HepG2 (cell line): ENCODE measurements around the gene APRT.

Experiments used
- CTCF ChIP-seq: sonication (generic); formaldehyde crosslinking; IDR thresholded peaks from 2 replicates; pipeline ENCODE4 v1.5.0; 2020; ENCODE audit warnings: mild to moderate bottlenecking, missing genetic modification reagents, moderate library complexity
- DNMT3B ChIP-seq: conservative IDR thresholded peaks from 2 replicates; pipeline ENCODE4 v1.6.1; 2016; ENCODE audit warnings: missing biosample characterization, control low read depth
- HOXA3 ChIP-seq: sonication (generic); formaldehyde crosslinking; IDR thresholded peaks from 2 replicates; pipeline ENCODE4 v1.5.0; 2020; ENCODE audit warnings: missing genetic modification reagents
- RXRA ChIP-seq: sonication (generic); formaldehyde crosslinking; IDR thresholded peaks from 2 replicates; pipeline ENCODE4 v1.5.1; 2020; ENCODE audit warnings: missing genetic modification reagents
- SP1 ChIP-seq, 2 experiments: fragments of 450-650 bp in 1 of 2; sonication (generic) in 1 of 2; formaldehyde crosslinking in 1 of 2; IDR thresholded peaks; 2 replicates each; pipeline versions ENCODE4 v1.4.0 to v1.6.1; 2016 to 2020; ENCODE audit warnings: missing genetic modification reagents in 1 of 2
- TRIM22 ChIP-seq: fragments of 450-650 bp; IDR thresholded peaks from 2 replicates; pipeline ENCODE4 v1.6.1; 2017
- ZNF468 ChIP-seq: sonication (generic); formaldehyde crosslinking; IDR thresholded peaks from 2 replicates; pipeline ENCODE4 v1.8.0; 2022; ENCODE audit warnings: mild to moderate bottlenecking, moderate library complexity, missing genetic modification reagents
- ZNF770 ChIP-seq: sonication (generic); formaldehyde crosslinking; IDR thresholded peaks from 2 replicates; pipeline ENCODE4 v1.5.0; 2020; ENCODE audit warnings: mild to moderate bottlenecking, missing genetic modification reagents
- ZSCAN29 ChIP-seq: sonication (generic); formaldehyde crosslinking; conservative IDR thresholded peaks from 2 replicates; pipeline ENCODE4 v1.4.0; 2020; ENCODE audit warnings: mild to moderate bottlenecking, missing genetic modification reagents

- TF ChIP-seq ZSCAN29 (CRISPR knock-in tag) (no peak), RXRA (CRISPR knock-in tag) (no peak), ZNF468 (no peak), SP1 (IDR thresholded peaks at IDR 0.05) (no peak), SP1 (CRISPR knock-in tag; IDR thresholded peaks at IDR 0.05) (no peak), CTCF (CRISPR knock-in tag) (no peak), ZNF770 (CRISPR knock-in tag) (no peak), HOXA3 (no peak), DNMT3B (CRISPR knock-in tag) (no peak), TRIM22 (no peak)
These were observed 25.1 kb upstream of the APRT start for GRCh38 chr16:88836791-88837190.
